ENCODE data around the gene SERPINE1. TPM values are rescaled to one million over a fixed set of nuclear protein-coding genes. Genes with fewer than 3 reads are reported as not detected.
"Not testable (repeated sequence)": the region's sequence is repeated elsewhere in the genome, so short reads cannot be mapped to it uniquely, and the experiment has no call there.

The SERPINE1 gene
- 27.5 TPM for total RNA-seq

- ATAC-seq, result peak; percentile 79
- DNase-seq (ENCODE audit: low spot score), result peak; percentile 96
These were observed at the start of gene SERPINE1 for GRCh38 chr7:101126651-101127459. SERPINE1 (plus strand) TSS chr7:101127104; CDS start chr7:101128394, 1,290 bp downstream.

- DNase-seq (ENCODE audit: low spot score) (peak; percentile 82), ATAC-seq (peak; percentile 100)
These were observed 49.4 kb upstream of the SERPINE1 start for GRCh38 chr7:101077303-101078086.

DNA sequence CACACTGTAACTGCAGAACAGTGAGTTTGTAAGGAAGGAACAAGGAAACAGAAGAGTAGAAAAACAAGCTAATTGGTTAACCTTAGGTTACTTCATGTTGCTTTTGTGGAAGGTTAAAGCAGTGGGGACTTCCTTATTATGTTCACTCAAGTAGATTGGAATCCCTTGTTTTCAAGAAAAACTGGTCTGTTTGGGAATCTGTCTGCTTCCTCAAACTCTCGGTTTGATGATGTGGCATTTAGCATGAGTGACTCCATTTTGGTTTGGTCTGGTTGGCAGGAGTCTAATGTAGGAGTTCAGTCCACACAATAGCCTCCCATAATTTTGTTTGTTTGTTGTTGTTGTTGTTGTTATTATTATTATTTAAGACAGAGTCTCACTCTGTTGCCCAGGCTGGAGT is 45.5 kb upstream of the SERPINE1 start:
- DNase-seq (ENCODE audit: low spot score) (no peak), ATAC-seq (no peak)

DNA sequence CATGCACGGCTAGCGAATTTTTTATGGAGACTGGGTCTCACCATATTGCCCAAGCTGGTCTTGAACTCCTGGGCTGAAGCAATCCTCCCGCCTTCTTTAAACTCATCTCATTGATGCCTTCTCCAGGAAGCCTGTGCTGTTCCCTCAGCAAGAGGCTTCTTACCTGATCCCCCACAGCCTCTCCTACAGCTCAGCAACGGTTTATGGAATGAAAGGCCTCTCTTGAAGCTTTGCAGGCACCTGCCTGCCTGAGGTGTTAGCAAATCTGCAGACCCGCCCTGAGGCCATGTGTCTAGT is 42.1 kb upstream of the SERPINE1 start:
- DNase-seq (ENCODE audit: low spot score) (no peak), ATAC-seq (no peak)

- peak; percentile 95 for ATAC-seq
- DNase-seq (ENCODE audit: low spot score), result peak; percentile 94
These were observed 41.5 kb upstream of the SERPINE1 start, which contains the start of gene TRIM56 for GRCh38 chr7:101085162-101085964. TRIM56 (plus strand) TSS chr7:101085481; CDS start chr7:101087313, 1,832 bp downstream.

DNA sequence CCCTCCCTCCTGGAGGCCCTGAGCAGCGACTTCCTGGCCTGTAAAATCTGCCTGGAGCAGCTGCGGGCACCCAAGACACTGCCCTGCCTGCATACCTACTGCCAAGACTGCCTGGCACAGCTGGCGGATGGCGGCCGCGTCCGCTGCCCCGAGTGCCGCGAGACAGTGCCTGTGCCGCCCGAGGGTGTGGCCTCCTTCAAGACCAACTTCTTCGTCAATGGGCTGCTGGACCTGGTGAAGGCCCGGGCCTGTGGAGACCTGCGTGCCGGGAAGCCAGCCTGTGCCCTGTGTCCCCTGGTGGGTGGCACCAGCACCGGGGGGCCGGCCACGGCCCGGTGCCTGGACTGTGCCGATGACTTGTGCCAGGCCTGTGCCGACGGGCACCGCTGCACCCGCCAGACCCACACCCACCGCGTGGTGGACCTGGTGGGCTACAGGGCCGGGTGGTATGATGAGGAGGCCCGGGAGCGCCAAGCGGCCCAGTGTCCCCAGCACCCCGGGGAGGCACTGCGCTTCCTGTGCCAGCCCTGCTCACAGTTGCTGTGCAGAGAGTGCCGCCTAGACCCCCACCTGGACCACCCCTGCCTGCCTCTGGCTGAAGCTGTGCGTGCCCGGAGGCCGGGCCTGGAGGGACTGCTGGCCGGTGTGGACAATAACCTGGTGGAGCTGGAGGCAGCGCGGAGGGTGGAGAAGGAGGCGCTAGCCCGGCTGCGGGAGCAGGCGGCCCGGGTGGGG is 39.4 kb upstream of the SERPINE1 start:
- DNase-seq (ENCODE audit: low spot score) (no peak), ATAC-seq (no peak)

GRCh38 chr7:101088069-101088425 is 38.9 kb upstream of the SERPINE1 start:
- ATAC-seq (no peak), DNase-seq (ENCODE audit: low spot score) (no peak)

DNA sequence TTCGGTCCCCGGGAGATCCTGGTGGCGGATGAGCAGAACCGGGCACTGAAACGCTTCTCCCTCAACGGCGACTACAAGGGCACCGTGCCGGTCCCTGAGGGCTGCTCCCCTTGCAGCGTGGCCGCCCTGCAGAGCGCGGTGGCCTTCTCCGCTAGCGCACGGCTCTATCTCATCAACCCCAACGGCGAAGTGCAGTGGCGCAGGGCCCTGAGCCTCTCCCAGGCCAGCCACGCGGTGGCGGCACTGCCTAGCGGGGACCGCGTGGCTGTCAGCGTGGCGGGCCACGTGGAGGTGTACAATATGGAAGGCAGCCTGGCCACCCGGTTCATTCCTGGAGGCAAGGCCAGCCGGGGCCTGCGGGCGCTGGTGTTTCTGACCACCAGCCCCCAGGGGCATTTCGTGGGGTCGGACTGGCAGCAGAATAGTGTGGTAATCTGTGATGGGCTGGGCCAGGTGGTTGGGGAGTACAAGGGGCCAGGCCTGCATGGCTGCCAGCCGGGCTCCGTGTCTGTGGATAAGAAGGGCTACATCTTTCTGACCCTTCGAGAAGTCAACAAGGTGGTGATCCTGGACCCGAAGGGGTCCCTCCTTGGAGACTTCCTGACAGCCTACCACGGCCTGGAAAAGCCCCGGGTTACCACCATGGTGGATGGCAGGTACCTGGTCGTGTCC is 37.9 kb upstream of the SERPINE1 start:
- DNase-seq (ENCODE audit: low spot score) (no peak), ATAC-seq (no peak)

DNA sequence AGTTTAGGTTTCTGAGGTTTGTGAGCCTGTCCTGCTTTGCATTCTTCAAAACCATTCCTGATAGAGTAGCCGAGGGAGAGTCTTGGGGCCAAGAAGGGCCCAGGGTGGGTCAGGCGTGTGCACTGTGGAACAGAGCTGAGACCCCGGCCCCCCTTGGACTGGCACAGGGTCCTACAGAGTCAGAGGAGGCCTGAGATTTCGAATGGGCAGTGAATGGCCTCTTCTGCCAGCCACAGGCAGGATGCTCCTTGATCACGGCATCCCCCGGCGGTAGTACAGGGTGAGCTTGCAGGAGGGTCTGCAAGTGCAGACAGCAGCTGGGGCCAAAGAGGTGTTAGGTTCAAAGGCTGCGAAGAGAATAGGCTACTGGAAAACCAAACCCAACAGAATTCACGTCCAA is 37.0 kb upstream of the SERPINE1 start:
- no peak for ATAC-seq
- DNase-seq (ENCODE audit: low spot score), result no peak

- not testable (repeated sequence) for DNase-seq (ENCODE audit: low spot score); ATAC-seq
These were observed 34.5 kb upstream of the SERPINE1 start for GRCh38 chr7:101092266-101092905.

DNA sequence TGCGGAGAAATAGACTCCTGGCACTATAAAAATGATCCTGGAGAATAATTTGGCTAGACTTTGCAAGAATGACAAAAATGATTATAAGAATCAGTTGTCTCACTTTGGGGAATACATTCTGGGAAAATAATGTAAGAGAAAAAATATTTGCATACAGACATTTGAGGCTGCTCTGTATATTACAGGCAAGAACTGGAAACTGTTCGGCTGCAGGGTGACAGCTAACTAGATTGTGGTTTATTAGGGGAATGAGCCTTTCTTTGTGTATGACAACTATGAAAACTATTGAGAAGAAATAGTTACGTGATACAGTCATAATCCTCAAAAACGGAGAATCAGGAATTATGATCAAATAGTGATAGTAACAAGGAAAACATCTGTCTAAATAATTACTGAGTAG is 33.0 kb upstream of the SERPINE1 start:
- DNase-seq (ENCODE audit: low spot score) (no peak), ATAC-seq (no peak)

- DNase-seq (ENCODE audit: low spot score), result no peak
- ATAC-seq, result peak; percentile 7
These were observed 32.5 kb upstream of the SERPINE1 start for GRCh38 chr7:101094376-101094775.

GRCh38 chr7:101094791-101095375 is 32.0 kb upstream of the SERPINE1 start:
- peak; percentile 73 for DNase-seq (ENCODE audit: low spot score)

GRCh38 chr7:101096331-101096956 is 30.5 kb upstream of the SERPINE1 start:
- ATAC-seq (no peak), DNase-seq (ENCODE audit: low spot score) (no peak)

More at GRCh38 chr7:101094791-101095375, 32.0 kb upstream of the SERPINE1 start:
- peak; percentile 93 for ATAC-seq

- ATAC-seq, result peak; percentile 23
These were observed 30.0 kb upstream of the SERPINE1 start for GRCh38 chr7:101096957-101097347.

DNA sequence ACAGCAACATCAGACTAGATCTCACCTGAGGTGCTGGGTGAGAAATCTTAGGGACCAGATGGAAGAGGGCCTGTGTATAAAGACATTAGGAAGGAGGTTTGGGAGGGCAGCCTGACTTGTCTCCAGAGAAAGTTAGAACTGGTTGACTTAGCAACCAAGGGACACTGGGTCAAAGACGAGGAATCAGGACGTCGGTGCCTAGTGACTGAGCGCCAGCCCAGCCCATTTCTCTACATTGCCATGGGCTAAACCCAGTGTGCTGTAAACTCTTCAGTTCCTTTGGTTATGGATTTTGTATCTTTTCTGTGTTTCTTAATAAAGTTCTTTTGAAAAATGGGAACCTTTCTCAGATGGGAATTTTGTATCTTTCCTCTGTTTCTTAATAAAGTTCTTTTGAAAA is 29.3 kb upstream of the SERPINE1 start:
- DNase-seq (ENCODE audit: low spot score) (no peak), ATAC-seq (no peak)

More at GRCh38 chr7:101096957-101097347, 30.0 kb upstream of the SERPINE1 start:
- no peak for DNase-seq (ENCODE audit: low spot score)

DNA sequence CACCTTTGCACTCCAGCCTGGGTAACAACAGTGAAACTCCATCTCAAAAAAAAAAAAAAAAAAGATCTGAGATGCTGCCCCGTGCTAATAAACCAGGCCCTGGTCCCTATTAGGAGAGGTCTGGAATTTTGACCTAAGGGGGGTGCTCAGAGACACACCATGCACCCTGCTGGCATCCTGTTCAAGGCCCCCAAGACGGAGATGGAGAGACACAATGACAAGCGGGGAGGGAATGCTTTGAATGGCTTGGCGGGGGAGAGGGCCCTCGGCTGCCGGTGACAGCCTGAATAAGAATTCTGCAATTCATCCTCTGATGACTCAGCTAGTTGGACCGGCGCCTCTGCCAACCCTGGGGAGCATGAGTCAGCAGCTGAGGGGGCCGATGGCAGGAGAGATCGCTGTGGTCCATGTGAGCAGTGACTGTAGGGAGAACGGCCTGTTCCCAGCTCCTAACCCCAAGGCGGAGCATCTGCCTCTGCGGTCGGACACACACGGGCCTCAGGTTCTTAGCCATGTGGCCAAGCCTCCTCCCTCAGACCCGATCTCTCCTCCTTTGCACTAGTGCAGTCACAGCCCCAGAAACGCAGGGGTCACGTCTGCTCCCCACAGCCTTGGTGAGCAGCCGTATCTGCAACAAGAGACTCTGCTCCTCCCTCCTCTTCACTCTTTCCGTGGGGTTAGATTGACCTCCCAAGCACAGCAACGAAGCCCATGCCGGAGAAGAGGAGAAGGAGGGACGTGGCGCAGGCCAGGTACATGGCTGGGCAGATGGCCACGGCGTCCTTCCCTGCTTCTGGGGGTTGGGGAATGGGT is 26.7 kb upstream of the SERPINE1 start:
- peak; percentile 89 for DNase-seq (ENCODE audit: low spot score)
- peak; percentile 73 for ATAC-seq

All from left lobe of liver (tissue), 2 donors.